Brain microvascular endothelial cell (primary cell): ENCODE data around the gene KCNQ2.

Experiments used
- DNase-seq: peaks from one replicate; pipeline ENCODE4 v3.0.0-alpha.2; 2020
- H3K27ac ChIP-seq: fragments of 250-450 bp; sonication (Bioruptor Pico); 2 replicates; pipeline ENCODE4 v1.5.1; 2020; ENCODE audit warnings: mild to moderate bottlenecking, moderate library complexity
- H3K27me3 ChIP-seq: fragments of 250-450 bp; sonication (Bioruptor Pico); replicated peaks from 2 replicates; pipeline ENCODE4 v1.5.1; 2020; ENCODE audit warnings: mild to moderate bottlenecking
- H3K36me3 ChIP-seq: fragments of 250-450 bp; sonication (Bioruptor Pico); replicated peaks from 2 replicates; pipeline ENCODE4 v1.5.1; 2020; ENCODE audit warnings: mild to moderate bottlenecking
- H3K4me3 ChIP-seq: 2 replicates; pipeline ENCODE4 v1.5.1; 2011; ENCODE audit warnings: low read depth, mild to moderate bottlenecking, control low read depth, low read length, moderate library complexity
- CTCF ChIP-seq: IDR thresholded peaks from 2 replicates; pipeline ENCODE4 v1.5.1; 2011; ENCODE audit warnings: low read depth, mild to moderate bottlenecking, moderate library complexity, low read length, control low read depth, inconsistent platforms; ENCODE audit errors: missing control alignments
- in situ Hi-C: cut with HindIII; loops from 2 replicates; pipeline ENCODE4 v1.10.0; 2017; ENCODE audit warnings: low sequenced_read_pairs, low pct_ligation_motif_present

KCNQ2 gene

GRCh38 chr20:63442100-63442493, 30.4 kb downstream of the KCNQ2 start:
- in situ Hi-C loops = no loop called here
- Histone ChIP-seq H3K36me3 (no peaks in the 10 kb centered on the region), H3K27me3 (no peaks in the 10 kb centered on the region), H3K27ac (no peak overlapping the region), H3K4me3 (no peak overlapping the region)
- TF ChIP-seq CTCF = peak; percentile 39
- DNase-seq = peak; percentile 34

- DNase-seq = no peak
- in situ Hi-C loops = no loop called here
Observed at GRCh38 chr20:63441136-63442099, 31.0 kb downstream of the KCNQ2 start.

GRCh38 chr20:63440366-63440955, 32.0 kb downstream of the KCNQ2 start:
- Histone ChIP-seq H3K36me3 (no peaks in the 10 kb centered on the region), H3K4me3 (no peak overlapping the region), H3K27ac (no peak overlapping the region), H3K27me3 (no peaks in the 10 kb centered on the region)
- in situ Hi-C loops = no loop called here
- TF ChIP-seq CTCF = no peak
- no peak for DNase-seq

More at GRCh38 chr20:63441136-63442099, 31.0 kb downstream of the KCNQ2 start:
- no peak overlapping the region for H3K27ac ChIP-seq
- H3K27me3 ChIP-seq = no peaks in the 10 kb centered on the region
- H3K36me3 ChIP-seq = no peaks in the 10 kb centered on the region
- no peak overlapping the region for H3K4me3 ChIP-seq
- no peak for TF ChIP-seq CTCF

- Histone ChIP-seq H3K36me3 (no peaks in the 10 kb centered on the region), H3K27ac (no peak overlapping the region), H3K27me3 (no peaks in the 10 kb centered on the region), H3K4me3 (no peak overlapping the region)
- in situ Hi-C loops = no loop called here
- DNase-seq = no peak
- no peak for TF ChIP-seq CTCF
Observed at GRCh38 chr20:63439866-63440265, 32.6 kb downstream of the KCNQ2 start.

GRCh38 chr20:63438121-63438520, 34.3 kb downstream of the KCNQ2 start:
- H3K36me3 ChIP-seq = no peaks in the 10 kb centered on the region
- no peak overlapping the region for H3K4me3 ChIP-seq
- no peak for TF ChIP-seq CTCF
- DNase-seq = no peak
- in situ Hi-C loops = no loop called here
- no peak overlapping the region for H3K27ac ChIP-seq
- H3K27me3 ChIP-seq = no peaks in the 10 kb centered on the region
